ENCODE data around the gene SLC38A7.
"Not testable (repeated sequence)": the region's sequence is repeated elsewhere in the genome, so short reads cannot be mapped to it uniquely, and the experiment has no call there.

Gene SLC38A7

GRCh38 chr16:58644765-58645487, 39.6 kb downstream of the SLC38A7 start:
- H3K4me3 ChIP-seq (ENCODE audit: low read depth, low read length) = no peak overlapping the region
- TF ChIP-seq CTCF (IDR thresholded peaks at IDR 0.05; ENCODE audit: insufficient read depth, low read depth, low read length, missing control alignments) = no peak

GRCh38 chr16:58644108-58644507, 40.5 kb downstream of the SLC38A7 start:
- TF ChIP-seq CTCF (IDR thresholded peaks at IDR 0.05; ENCODE audit: insufficient read depth, low read depth, low read length, missing control alignments) = no peak
- H3K4me3 ChIP-seq (ENCODE audit: low read depth, low read length) = no peak overlapping the region
- DNase-seq (ENCODE audit: low read depth) = no peak

More at GRCh38 chr16:58644765-58645487, 39.6 kb downstream of the SLC38A7 start:
- no peak for DNase-seq (ENCODE audit: low read depth)

GRCh38 chr16:58640949-58641348, 43.6 kb downstream of the SLC38A7 start:
- no peak overlapping the region for H3K4me3 ChIP-seq (ENCODE audit: low read depth, low read length)
- TF ChIP-seq CTCF (IDR thresholded peaks at IDR 0.05; ENCODE audit: insufficient read depth, low read depth, low read length, missing control alignments) = no peak
- DNase-seq (ENCODE audit: low read depth) = no peak

- no peak for TF ChIP-seq CTCF (IDR thresholded peaks at IDR 0.05; ENCODE audit: insufficient read depth, low read depth, low read length, missing control alignments)
- DNase-seq (ENCODE audit: low read depth) = no peak
- no peak overlapping the region for H3K4me3 ChIP-seq (ENCODE audit: low read depth, low read length)
Measured at GRCh38 chr16:58639836-58640235, 44.7 kb downstream of the SLC38A7 start.

- no peak for TF ChIP-seq CTCF (IDR thresholded peaks at IDR 0.05; ENCODE audit: insufficient read depth, low read depth, low read length, missing control alignments)
- no peak overlapping the region for H3K4me3 ChIP-seq (ENCODE audit: low read depth, low read length)
Measured at GRCh38 chr16:58639230-58639629, 45.3 kb downstream of the SLC38A7 start.

DNA sequence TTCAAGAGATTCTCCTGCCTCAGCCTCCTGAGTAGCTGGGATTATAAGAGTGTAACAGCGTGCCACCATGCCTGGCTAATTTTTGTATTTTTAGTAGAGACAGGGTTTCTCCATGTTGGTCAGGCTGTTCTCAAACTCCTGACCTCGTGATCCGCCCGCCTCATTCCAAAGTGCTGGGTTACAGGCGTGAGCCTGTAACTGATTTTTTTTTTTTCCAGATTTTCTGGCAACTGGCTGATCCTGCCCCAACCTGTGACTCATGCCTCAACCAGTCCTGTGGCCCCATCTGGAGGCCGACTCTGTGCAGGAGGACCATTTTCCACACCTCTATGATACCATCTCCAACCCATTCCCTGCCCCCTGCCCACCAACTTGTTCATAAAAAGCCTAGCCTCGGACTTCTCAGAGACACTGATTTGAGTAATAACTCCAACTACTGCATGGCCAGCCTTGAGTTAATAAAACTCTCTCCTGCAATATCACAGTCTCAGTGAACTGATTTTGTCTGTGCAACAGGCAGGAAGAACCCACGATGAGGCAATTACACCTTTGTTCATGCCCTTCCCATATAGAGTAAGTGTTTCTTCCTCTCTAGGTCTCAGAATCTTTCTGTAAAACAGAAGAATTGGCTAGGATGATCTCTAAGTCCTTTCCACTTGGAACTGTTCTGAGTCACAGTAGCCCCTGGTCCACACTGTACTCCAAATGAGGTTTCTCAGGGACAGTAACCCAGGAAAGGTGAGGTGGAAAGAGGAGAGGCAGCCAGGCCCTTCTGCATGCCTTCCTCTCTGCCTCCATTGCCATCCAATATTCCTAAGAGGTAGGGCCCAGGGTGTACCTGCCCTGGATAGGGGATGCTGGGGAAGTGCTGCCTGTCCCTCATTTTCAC, 46.2 kb downstream of the SLC38A7 start:
- no peak for DNase-seq (ENCODE audit: low read depth)
- H3K4me3 ChIP-seq (ENCODE audit: low read depth, low read length) = no peak overlapping the region
- peak; percentile 2 for TF ChIP-seq CTCF (IDR thresholded peaks at IDR 0.05; ENCODE audit: insufficient read depth, low read depth, low read length, missing control alignments)

More at GRCh38 chr16:58639230-58639629, 45.3 kb downstream of the SLC38A7 start:
- no peak for DNase-seq (ENCODE audit: low read depth)

DNA sequence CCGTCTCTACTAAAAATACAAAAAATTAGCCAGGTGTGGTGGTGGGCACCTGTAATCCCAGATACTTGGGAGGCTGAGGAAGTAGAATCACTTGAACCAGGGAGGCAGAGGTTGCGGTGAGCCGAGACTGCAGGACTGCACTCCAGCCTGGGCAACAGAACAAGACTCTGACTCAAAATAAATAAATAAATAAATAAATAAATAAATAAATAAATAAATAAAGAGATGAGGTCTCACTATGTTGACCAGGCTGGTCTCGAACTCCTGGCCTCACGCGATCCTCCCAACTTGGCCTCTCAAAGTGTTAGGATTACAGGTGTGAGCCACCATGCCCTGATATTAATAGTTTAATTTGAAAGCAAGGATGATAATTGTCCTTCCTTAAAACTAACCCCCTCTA, 47.5 kb downstream of the SLC38A7 start:
- DNase-seq (ENCODE audit: low read depth); H3K4me3 ChIP-seq (ENCODE audit: low read depth, low read length): not testable (repeated sequence)
